NCI-H2107 (cell line): ENCODE results near the gene IQSEC1.
"Not testable (repeated sequence)": the region's sequence is repeated elsewhere in the genome, so short reads cannot be mapped to it uniquely, and the experiment has no call there.

ENCODE experiments used
- DNase-seq: peaks from one replicate; lab custom pipeline; 2025; lab: John Stamatoyannopoulos, UW

Gene IQSEC1

GRCh38 chr3:12893247-12893646 is 180.0 kb downstream of the IQSEC1 start:
- DNase-seq = no peak

GRCh38 chr3:12892840-12893189 is 180.4 kb downstream of the IQSEC1 start:
- DNase-seq = no peak

GRCh38 chr3:12891985-12892839 is 181.0 kb downstream of the IQSEC1 start:
- DNase-seq = peak; percentile 24

GRCh38 chr3:12891391-12891984 is 181.7 kb downstream of the IQSEC1 start:
- no peak for DNase-seq

- no peak for DNase-seq
Measured at GRCh38 chr3:12890610-12891390, 182.4 kb downstream of the IQSEC1 start.

GRCh38 chr3:12886736-12887135 is 186.5 kb downstream of the IQSEC1 start:
- DNase-seq = no peak

DNA sequence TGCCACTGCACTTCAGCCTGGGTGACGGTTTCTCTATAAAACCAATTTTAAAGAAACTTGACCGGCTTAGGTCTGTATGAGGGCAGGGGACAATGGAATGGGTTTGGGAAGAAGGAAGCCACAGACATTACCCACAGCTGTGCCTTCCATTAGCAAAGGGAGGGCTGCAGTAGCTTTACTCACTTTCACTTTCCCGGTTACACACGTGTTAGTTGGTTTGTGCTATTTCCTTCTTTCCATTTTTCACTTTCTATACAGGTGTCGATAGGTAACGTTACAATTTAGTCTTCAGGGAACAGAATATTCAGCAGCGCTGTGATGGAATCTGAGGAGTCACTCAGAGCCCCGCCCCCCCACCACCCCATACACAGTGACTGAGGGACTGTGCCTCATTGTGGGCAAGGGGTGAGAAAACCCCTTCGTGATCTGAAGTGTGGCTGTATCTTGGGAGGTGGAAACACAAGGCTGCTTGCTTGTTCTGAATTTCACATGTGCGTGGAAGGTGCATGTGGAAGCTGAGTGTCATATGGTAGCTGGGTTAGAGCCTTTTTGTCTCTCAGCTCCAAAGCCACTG is 187.0 kb downstream of the IQSEC1 start:
- DNase-seq = no peak

DNA sequence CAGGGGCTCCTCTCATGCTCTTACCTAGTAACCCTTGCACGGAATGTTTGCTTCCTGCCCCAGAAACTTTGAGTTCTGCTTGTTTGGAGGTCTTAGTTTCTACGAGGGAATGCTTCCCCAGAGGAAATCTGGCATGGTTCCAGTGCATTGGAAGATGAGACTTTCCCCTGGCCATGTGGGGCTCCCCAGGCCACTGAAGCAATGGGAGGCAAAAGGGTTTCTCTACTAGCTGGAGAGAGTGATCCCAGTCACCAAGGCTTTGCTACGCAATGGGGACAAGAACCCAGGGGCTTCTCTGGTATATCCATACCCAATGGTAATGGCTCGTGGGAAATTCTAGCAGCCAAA is 187.7 kb downstream of the IQSEC1 start:
- no peak for DNase-seq

DNA sequence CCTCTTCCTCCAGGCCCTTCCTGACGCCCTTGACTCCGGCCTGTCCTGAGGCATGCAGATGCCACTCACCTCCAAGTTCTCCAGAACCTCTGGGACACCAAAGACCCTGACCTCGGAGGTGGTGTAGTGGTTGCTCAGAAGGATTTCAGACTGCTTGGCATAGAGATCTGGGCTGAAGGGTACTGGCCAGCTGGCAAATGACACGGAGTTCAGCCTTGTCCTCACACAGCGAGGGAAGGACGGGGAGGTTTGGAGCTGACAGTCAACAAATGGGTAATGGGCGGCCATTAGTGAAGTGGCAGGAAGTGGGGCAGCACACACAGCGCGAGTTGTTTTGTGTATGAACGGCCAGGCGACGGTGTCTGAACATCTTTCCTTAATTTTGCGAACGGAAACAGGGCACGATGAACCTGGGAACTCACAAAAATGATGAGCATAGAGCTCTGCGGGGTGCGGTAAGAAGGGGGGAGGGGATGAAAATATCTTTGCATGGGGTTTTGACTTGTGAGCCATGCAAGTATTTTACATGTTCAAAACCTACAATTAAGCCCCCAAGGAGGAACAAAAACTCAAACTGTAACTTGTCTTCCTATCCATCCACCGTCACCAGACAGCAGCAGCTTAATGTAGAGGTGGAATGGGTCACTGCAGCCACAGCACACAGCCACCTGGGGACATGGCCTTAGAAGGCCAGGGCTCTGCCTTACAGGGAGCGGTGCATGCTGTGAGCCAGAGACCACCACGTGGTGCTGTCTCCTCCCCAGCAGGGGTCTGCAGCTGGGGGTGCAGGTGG is 188.2 kb downstream of the IQSEC1 start:
- DNase-seq = no peak

GRCh38 chr3:12884186-12884680 is 189.0 kb downstream of the IQSEC1 start:
- DNase-seq = no peak

- no peak for DNase-seq
Measured at GRCh38 chr3:12882336-12883310, 190.6 kb downstream of the IQSEC1 start.

DNA sequence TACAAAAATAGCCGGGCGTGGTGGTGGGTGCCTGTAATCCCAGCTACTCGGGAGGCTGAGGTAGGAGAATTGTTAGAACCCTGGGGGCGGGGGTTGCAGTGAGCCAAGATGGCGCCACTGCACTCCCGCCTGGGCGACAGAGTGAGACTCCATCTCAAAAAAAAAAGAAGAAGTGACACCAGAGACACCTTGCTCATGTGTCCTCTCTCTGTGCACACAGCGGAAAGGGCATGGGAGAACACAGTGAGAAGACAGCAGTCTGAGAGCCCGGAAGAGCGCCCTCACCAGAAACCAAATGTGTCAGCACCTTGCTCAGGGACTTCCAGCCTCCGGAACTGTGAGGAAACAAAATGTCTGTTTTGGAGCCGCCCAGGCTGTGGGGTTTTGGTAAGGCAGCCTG is 191.4 kb downstream of the IQSEC1 start:
- not testable (repeated sequence) for DNase-seq

- DNase-seq = no peak
Measured at GRCh38 chr3:12879191-12879815, 193.9 kb downstream of the IQSEC1 start.

DNA sequence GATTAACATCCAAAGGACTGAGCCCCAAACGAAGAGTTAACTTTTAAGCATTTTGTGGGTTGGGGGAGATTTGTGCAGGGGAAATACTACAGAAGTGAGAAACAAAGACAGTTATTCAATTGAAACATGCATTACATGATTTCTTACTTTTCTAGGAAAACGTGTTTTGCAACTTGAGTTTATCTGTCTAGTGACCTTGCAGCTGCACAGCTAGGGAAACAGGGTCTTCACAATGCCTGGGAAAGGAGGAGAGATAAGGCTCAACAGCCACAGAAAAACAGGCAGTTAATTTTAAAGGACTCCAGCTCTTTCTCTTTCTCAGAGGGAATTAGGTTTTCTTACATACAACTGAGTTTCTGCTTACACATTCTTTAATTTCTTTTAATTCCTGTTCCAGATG is 194.5 kb downstream of the IQSEC1 start:
- DNase-seq = not testable (repeated sequence)

- no peak for DNase-seq
Measured at GRCh38 chr3:12878141-12878574, 195.1 kb downstream of the IQSEC1 start.

DNA sequence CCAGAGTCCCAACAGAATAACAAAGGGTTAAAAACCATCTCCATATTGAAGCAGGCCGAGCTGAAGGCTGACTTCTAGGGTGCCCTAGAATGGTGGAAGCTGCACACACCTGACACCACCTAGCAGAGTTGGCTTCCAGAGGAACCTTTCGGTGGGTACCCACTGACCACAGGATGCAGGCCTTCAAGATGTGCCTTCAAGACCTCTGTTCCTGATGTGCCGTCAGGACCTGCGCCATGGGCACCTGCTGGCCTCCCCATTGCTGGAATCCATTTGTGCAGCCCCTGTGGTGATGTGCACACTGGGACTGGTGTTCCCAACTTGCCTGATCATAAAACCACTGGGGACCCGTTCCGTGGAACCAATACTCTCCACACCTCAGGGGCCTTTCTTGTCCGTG is 196.2 kb downstream of the IQSEC1 start:
- DNase-seq = no peak

- no peak for DNase-seq
Measured at GRCh38 chr3:12875857-12876836, 197.1 kb downstream of the IQSEC1 start.

DNA sequence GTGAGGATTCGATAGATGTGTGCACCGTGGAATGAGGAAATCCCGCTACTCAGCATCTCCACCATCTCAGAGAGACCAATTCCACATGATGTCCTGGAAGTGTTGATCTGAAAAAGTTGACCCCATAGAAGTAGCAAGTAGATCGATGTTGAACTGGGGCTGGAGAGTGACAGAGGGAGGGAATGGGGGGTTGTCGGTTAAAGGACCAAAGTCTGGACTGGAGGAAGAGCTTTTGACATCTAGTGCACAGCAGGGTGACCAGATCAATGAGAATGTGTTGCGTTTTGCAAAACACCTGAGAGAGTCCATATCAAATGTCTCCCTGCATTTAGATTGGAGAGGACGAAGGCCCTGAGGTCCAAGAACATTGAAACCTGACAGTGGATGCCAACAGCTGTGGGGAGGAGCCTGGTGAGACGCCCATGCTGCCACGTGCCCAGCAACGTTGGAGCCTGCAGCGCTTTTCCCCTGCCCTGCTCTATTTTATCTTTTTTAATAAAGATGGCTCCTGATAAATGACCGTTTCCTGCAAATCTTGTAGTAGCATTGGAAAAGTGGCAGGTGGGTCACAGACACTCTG is 201.7 kb downstream of the IQSEC1 start:
- no peak for DNase-seq
